Neural cell (in vitro differentiated cells): ENCODE results near the gene ADD2. TPM values are rescaled to one million over a fixed set of nuclear protein-coding genes. Genes with fewer than 3 reads are reported as not detected.

Source experiments
- H2AFZ ChIP-seq: fragments of 200-600, 300-800 bp; sonication (generic), shearing (Covaris generic); 2 replicates; pipeline ENCODE4 v1.6.0; 2014; ENCODE audit warnings: low read depth, mild to moderate bottlenecking, antibody characterized with exemption, low read length, moderate library complexity
- H3F3A ChIP-seq: fragments of 200-600 bp; shearing (Covaris generic); 2 replicates; pipeline ENCODE4 v1.6.1; 2016; ENCODE audit warnings: mild to moderate bottlenecking, moderate library complexity, mixed read lengths, antibody characterized with exemption, low read length; ENCODE audit not compliant: insufficient read depth, poor library complexity, severe bottlenecking
- H3K27ac ChIP-seq: fragments of 200-600, 300-800 bp; sonication (generic), shearing (Covaris generic); 2 replicates; pipeline ENCODE4 v1.5.1; 2014; ENCODE audit warnings: mild to moderate bottlenecking, low read length, moderate library complexity
- H3K27me3 ChIP-seq: fragments of 300-800, 200-600 bp; sonication (generic), shearing (Covaris generic); 2 replicates; pipeline ENCODE4 v1.6.0; 2014; ENCODE audit warnings: mild to moderate bottlenecking, low read depth, low read length, moderate library complexity; ENCODE audit not compliant: insufficient read depth
- H3K36me3 ChIP-seq: fragments of 300-800, 200-600 bp; sonication (generic), shearing (Covaris generic); 2 replicates; pipeline ENCODE4 v1.5.1; 2014; ENCODE audit warnings: mild to moderate bottlenecking, antibody characterized with exemption, low read length, moderate library complexity; ENCODE audit not compliant: insufficient read depth
- H3K4me2 ChIP-seq: fragments of 300-800, 200-600 bp; sonication (generic), shearing (Covaris generic); 2 replicates; pipeline ENCODE4 v1.6.0; 2014; ENCODE audit warnings: mild to moderate bottlenecking, low read length
- H3K4me3 ChIP-seq: fragments of 300-800, 200-600 bp; sonication (generic), shearing (Covaris generic); 2 replicates; pipeline ENCODE4 v1.5.1; 2014; ENCODE audit warnings: mild to moderate bottlenecking, low read length, moderate library complexity
- H3K79me2 ChIP-seq: fragments of 200-600 bp; shearing (Covaris generic); replicated peaks from 2 replicates; pipeline ENCODE4 v1.6.0; 2014; ENCODE audit warnings: mild to moderate bottlenecking, low read length, moderate library complexity; ENCODE audit not compliant: insufficient read depth
- H3K9ac ChIP-seq: fragments of 300-800, 200-600 bp; sonication (generic), shearing (Covaris generic); 2 replicates; pipeline ENCODE4 v1.6.1; 2016; ENCODE audit warnings: mild to moderate bottlenecking, low read length, mixed read lengths
- H3K9me2 ChIP-seq: fragments of 200-600 bp; shearing (Covaris generic); 2 replicates; pipeline ENCODE4 v1.6.1; 2016; ENCODE audit warnings: mild to moderate bottlenecking, low read length, mixed read lengths; ENCODE audit not compliant: insufficient read depth
- H3K9me3 ChIP-seq: fragments of 200-600, 300-800 bp; sonication (generic), shearing (Covaris generic); 2 replicates; pipeline ENCODE4 v1.6.1; 2016; ENCODE audit warnings: mild to moderate bottlenecking, mixed run types, low read length, moderate library complexity, mixed read lengths
- H4K20me1 ChIP-seq: fragments of 200-600 bp; shearing (Covaris generic); 2 replicates; pipeline ENCODE4 v1.6.1; 2016; ENCODE audit warnings: mild to moderate bottlenecking, mixed run types; ENCODE audit not compliant: insufficient read depth
- EP300 ChIP-seq: fragments of 450-650 bp; conservative IDR thresholded peaks from 2 replicates; pipeline ENCODE4 v1.6.1; 2014; ENCODE audit warnings: antibody characterized with exemption, mild to moderate bottlenecking, moderate library complexity; ENCODE audit not compliant: poor library complexity, severe bottlenecking
- EZH2 ChIP-seq: fragments of 200-600, 300-800 bp; shearing (Covaris generic), sonication (generic); IDR thresholded peaks from 2 replicates; pipeline ENCODE4 v1.6.1; 2014; ENCODE audit warnings: antibody characterized with exemption, low read length, borderline replicate concordance, mild to moderate bottlenecking; ENCODE audit not compliant: insufficient read depth, poor library complexity, severe bottlenecking
- MXI1 ChIP-seq: fragments of 450-650 bp; conservative IDR thresholded peaks from 2 replicates; pipeline ENCODE4 v1.6.1; 2014; ENCODE audit warnings: antibody characterized with exemption, mild to moderate bottlenecking; ENCODE audit not compliant: poor library complexity, severe bottlenecking
- POLR2AphosphoS5 ChIP-seq: IDR thresholded peaks from 2 replicates; pipeline ENCODE4 v1.6.1; 2012
- RAD21 ChIP-seq: fragments of 450-650 bp; conservative IDR thresholded peaks from 2 replicates; pipeline ENCODE4 v1.6.1; 2014; ENCODE audit warnings: antibody characterized with exemption, mild to moderate bottlenecking, moderate library complexity
- REST ChIP-seq: IDR thresholded peaks from 2 replicates; pipeline ENCODE4 v1.6.1; 2012; ENCODE audit warnings: borderline replicate concordance
- SMC3 ChIP-seq: fragments of 450-650 bp; conservative IDR thresholded peaks from 2 replicates; pipeline ENCODE4 v1.6.1; 2014; ENCODE audit warnings: antibody characterized with exemption, mild to moderate bottlenecking, moderate library complexity; ENCODE audit not compliant: poor library complexity
- TAF1 ChIP-seq: IDR thresholded peaks from 2 replicates; pipeline ENCODE4 v1.6.1; 2012; ENCODE audit warnings: low read depth
- polyA plus RNA-seq: library from polyadenylated mRNA; depleted of rRNA; stranded (reverse); fragments of >200 nt; gene quantifications from 2 replicates; pipeline ENCODE4 v1.2.3, GENCODE V29; 2014
- TF ChIP-seq, protein P1 (sequence below): fragments of 450-650 bp; IDR thresholded peaks from 2 replicates; pipeline ENCODE4 v1.5.1; 2014; ENCODE audit warnings: antibody characterized with exemption, mild to moderate bottlenecking, moderate library complexity; ENCODE audit not compliant: poor library complexity, severe bottlenecking

The ADD2 gene
- polyA plus RNA-seq, 1 donor from 2014 or later: 52.5 TPM

- Histone ChIP-seq H4K20me1 (no peaks in the 10 kb centered on the region), H3K27me3 (no peaks in the 10 kb centered on the region), H3K36me3 (no peaks in the 10 kb centered on the region), H3K9ac (no peak overlapping the region), H3K9me3 (no peaks in the 10 kb centered on the region), H3F3A (no peaks in the 10 kb centered on the region), H3K4me2 (no peak overlapping the region), H3K4me3 (no peak overlapping the region), H3K9me2 (no peaks in the 10 kb centered on the region), H3K27ac (no peak overlapping the region), H2AFZ (no peak overlapping the region), H3K79me2 (no peaks in the 10 kb centered on the region)
- TF ChIP-seq RAD21 (no peak), EZH2 (no peak), MXI1 (no peak), POLR2AphosphoS5 (no peak), REST (no peak), TAF1 (no peak), EP300 (no peak), SMC3 (no peak)
- TF ChIP-seq, protein P1, sequence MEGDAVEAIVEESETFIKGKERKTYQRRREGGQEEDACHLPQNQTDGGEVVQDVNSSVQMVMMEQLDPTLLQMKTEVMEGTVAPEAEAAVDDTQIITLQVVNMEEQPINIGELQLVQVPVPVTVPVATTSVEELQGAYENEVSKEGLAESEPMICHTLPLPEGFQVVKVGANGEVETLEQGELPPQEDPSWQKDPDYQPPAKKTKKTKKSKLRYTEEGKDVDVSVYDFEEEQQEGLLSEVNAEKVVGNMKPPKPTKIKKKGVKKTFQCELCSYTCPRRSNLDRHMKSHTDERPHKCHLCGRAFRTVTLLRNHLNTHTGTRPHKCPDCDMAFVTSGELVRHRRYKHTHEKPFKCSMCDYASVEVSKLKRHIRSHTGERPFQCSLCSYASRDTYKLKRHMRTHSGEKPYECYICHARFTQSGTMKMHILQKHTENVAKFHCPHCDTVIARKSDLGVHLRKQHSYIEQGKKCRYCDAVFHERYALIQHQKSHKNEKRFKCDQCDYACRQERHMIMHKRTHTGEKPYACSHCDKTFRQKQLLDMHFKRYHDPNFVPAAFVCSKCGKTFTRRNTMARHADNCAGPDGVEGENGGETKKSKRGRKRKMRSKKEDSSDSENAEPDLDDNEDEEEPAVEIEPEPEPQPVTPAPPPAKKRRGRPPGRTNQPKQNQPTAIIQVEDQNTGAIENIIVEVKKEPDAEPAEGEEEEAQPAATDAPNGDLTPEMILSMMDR: no peak
Measured at GRCh38 chr2:70612574-70612973, 155.4 kb downstream of the ADD2 start.

DNA sequence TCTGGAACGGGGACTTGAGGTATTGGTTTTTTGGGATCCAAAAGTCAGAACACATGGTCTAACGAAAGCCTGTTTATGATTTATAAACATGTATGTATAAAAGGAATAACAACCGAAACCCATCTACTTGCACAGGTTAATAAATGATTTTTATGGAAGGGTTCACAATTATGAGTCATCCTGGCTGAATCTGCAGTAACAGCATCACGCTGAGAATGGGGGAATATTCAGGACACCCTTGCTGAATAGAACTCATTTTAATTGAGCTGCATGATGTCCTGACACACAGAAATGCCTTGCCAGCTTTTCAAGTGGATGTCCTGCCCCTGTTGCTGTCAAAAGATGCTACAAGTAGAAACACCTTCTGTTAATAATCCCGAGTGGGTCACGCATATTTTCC, 159.6 kb downstream of the ADD2 start:
- Histone ChIP-seq H2AFZ (no peak overlapping the region), H3K9me3 (no peaks in the 10 kb centered on the region)

GRCh38 chr2:70607121-70607561, 160.9 kb downstream of the ADD2 start:
- Histone ChIP-seq H3F3A (no peaks in the 10 kb centered on the region), H2AFZ (no peak overlapping the region), H3K27ac (no peak overlapping the region), H3K4me3 (no peak overlapping the region), H3K36me3 (no peaks in the 10 kb centered on the region), H3K9me2 (no peaks in the 10 kb centered on the region), H3K4me2 (no peak overlapping the region), H3K27me3 (no peaks in the 10 kb centered on the region), H3K9me3 (no peaks in the 10 kb centered on the region), H3K79me2 (no peaks in the 10 kb centered on the region), H3K9ac (no peak overlapping the region), H4K20me1 (no peaks in the 10 kb centered on the region)
- TF ChIP-seq RAD21 (no peak), EZH2 (no peak), EP300 (no peak), SMC3 (no peak), TAF1 (no peak), MXI1 (no peak)
- TF ChIP-seq, protein P1: no peak

More for the DNA sequence above, 159.6 kb downstream of the ADD2 start:
- Histone ChIP-seq H3K9me2 (no peaks in the 10 kb centered on the region), H3K9ac (no peak overlapping the region), H3K79me2 (no peaks in the 10 kb centered on the region), H4K20me1 (no peaks in the 10 kb centered on the region), H3K4me3 (no peak overlapping the region), H3K27ac (no peak overlapping the region), H3K27me3 (no peaks in the 10 kb centered on the region), H3K36me3 (no peaks in the 10 kb centered on the region), H3K4me2 (no peak overlapping the region), H3F3A (no peaks in the 10 kb centered on the region)
- TF ChIP-seq SMC3 (no peak), EP300 (no peak), RAD21 (no peak), TAF1 (no peak)
